Kidney (tissue), 14 donors: Measurements from ENCODE around the gene LRRC45. TPM values are rescaled to one million over a fixed set of nuclear protein-coding genes. Genes with fewer than 3 reads are reported as not detected.
A peak's percentile ranks its signal among the peaks of the same experiment; 100 is the strongest.

Experiments
- DNase-seq, 5 donors: peaks; one replicate each; pipeline ENCODE4 v3.0.0-alpha.2; 2013 to 2020
- FAIRE-seq: peaks from 2 replicates; lab custom pipeline; 2012; peaks lifted over from hg19 to GRCh38; lab: Jason Lieb, UNC
- H3K27ac ChIP-seq, 2 donors: one replicate each; pipeline ENCODE4 v1.7.0; 2013; ENCODE audit warnings: low read depth in 2 of 2, low read length in 2 of 2, inconsistent platforms in 1 of 2
- H3K27me3 ChIP-seq: one replicate; pipeline ENCODE4 v1.7.1; 2013; ENCODE audit warnings: low read length, inconsistent platforms; ENCODE audit not compliant: control insufficient read depth, insufficient read depth
- H3K36me3 ChIP-seq, 3 donors: one replicate each; pipeline versions ENCODE4 v1.7.0 to v1.7.1; 2013; ENCODE audit warnings: low read length in 3 of 3, control low read depth in 1 of 3, inconsistent platforms in 1 of 3; ENCODE audit not compliant: insufficient read depth in 3 of 3, control insufficient read depth in 2 of 3
- H3K4me1 ChIP-seq, 3 donors: one replicate each; pipeline versions ENCODE4 v1.7.0 to v1.7.1; 2013; ENCODE audit warnings: low read length in 3 of 3, inconsistent platforms in 1 of 3, low read depth in 1 of 3; ENCODE audit not compliant: control insufficient read depth in 2 of 3, insufficient read depth in 2 of 3
- H3K4me3 ChIP-seq, 3 donors: one replicate each; pipeline versions ENCODE4 v1.7.0 to v1.8.1; 2013; ENCODE audit warnings: low read length in 3 of 3, control low read depth in 1 of 3, inconsistent platforms in 1 of 3
- H3K9ac ChIP-seq, 3 donors: one replicate each; pipeline versions ENCODE4 v1.7.0 to v1.7.1; 2013; ENCODE audit warnings: low read length in 3 of 3, control low read depth in 1 of 3, inconsistent platforms in 1 of 3
- H3K9me3 ChIP-seq, 3 donors: one replicate each; pipeline versions ENCODE4 v1.7.0 to v1.7.1; 2013; ENCODE audit warnings: low read length in 3 of 3, control low read depth in 1 of 3, inconsistent platforms in 1 of 3; ENCODE audit not compliant: control insufficient read depth in 2 of 3, insufficient read depth in 1 of 3
- intact Hi-C: fragments of 100-400 bp; cut with DNase I; formaldehyde crosslinking; loops from one replicate; pipeline ENCODE4 v1.11.1; 2022
- polyA plus RNA-seq: library from polyadenylated mRNA; stranded (reverse); fragments of 350-450 nt; fragmentation: Illumina TruSeq; extraction: RNeasy Lipid Tissue Mini Kit (QIAGEN cat#74804); gene quantifications from one replicate; pipeline ENCODE4 v1.2.3, GENCODE V29; 2014; ENCODE audit warnings: low read depth, low replicate concordance; ENCODE audit not compliant: insufficient read depth
- total RNA-seq: library from RNA; stranded (reverse); fragmentation: NEBNext Ultra II Directional; extraction: Animal tissue kit (Norgen Biotek cat#: 25700); gene quantifications from one replicate; pipeline ENCODE4 v1.2.1, GENCODE V29; 2021
- TF ChIP-seq, protein P1 (sequence below): IDR thresholded peaks from 3 replicates; pipeline ENCODE4 v1.5.1; 2012; ENCODE audit warnings: mild to moderate bottlenecking, moderate library complexity, borderline replicate concordance; ENCODE audit not compliant: insufficient read depth; ENCODE audit errors: extremely low read depth
- donor health status: control.
- donor health status: control.
- donor health status: control.
- donor health status: control.
- donor health status: control.
- donor health status: DM: yes; HTN: yes; CAD: no.
- donor health status: Normal renal cell carcinoma (clear cell type).

LRRC45 gene
- total and polyA plus RNA-seq, 2 donors from 2014 or later: 9.9 TPM

DNA sequence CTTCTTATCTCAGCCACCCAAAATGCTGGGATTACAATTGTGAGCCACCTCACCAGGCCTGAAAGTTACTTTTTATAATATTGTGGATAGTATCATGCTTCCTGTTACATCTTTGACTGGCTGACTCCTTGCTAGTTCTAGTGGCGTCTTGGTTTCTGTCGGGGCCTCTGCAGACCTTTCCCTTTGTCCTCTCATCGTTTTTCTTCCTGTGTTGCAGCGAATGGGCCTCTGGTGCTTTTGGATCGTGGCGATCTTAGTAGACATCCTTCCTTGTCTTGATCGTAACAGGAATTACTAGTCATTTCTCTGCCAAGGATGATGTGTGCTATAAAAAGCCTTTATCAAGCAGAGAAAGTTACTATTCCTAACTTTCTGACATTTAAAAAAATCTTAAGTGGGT is 24.9 kb upstream of the LRRC45 start:
- Histone ChIP-seq H3K4me1 (peaks cover 0 to 6% (median 0%) of the 10 kb centered on the region in 3 donors), H3K27ac (no peak overlapping the region), H3K27me3 (no peaks in the 10 kb centered on the region), H3K9ac (no peak overlapping the region), H3K9me3 (no peaks in the 10 kb centered on the region), H3K36me3 (no peaks in the 10 kb centered on the region), H3K4me3 (no peak overlapping the region)
- intact Hi-C loops: no loop called here
- DNase-seq (no peak), FAIRE-seq (no peak)
- TF ChIP-seq, protein P1, sequence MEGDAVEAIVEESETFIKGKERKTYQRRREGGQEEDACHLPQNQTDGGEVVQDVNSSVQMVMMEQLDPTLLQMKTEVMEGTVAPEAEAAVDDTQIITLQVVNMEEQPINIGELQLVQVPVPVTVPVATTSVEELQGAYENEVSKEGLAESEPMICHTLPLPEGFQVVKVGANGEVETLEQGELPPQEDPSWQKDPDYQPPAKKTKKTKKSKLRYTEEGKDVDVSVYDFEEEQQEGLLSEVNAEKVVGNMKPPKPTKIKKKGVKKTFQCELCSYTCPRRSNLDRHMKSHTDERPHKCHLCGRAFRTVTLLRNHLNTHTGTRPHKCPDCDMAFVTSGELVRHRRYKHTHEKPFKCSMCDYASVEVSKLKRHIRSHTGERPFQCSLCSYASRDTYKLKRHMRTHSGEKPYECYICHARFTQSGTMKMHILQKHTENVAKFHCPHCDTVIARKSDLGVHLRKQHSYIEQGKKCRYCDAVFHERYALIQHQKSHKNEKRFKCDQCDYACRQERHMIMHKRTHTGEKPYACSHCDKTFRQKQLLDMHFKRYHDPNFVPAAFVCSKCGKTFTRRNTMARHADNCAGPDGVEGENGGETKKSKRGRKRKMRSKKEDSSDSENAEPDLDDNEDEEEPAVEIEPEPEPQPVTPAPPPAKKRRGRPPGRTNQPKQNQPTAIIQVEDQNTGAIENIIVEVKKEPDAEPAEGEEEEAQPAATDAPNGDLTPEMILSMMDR: no peak

DNA sequence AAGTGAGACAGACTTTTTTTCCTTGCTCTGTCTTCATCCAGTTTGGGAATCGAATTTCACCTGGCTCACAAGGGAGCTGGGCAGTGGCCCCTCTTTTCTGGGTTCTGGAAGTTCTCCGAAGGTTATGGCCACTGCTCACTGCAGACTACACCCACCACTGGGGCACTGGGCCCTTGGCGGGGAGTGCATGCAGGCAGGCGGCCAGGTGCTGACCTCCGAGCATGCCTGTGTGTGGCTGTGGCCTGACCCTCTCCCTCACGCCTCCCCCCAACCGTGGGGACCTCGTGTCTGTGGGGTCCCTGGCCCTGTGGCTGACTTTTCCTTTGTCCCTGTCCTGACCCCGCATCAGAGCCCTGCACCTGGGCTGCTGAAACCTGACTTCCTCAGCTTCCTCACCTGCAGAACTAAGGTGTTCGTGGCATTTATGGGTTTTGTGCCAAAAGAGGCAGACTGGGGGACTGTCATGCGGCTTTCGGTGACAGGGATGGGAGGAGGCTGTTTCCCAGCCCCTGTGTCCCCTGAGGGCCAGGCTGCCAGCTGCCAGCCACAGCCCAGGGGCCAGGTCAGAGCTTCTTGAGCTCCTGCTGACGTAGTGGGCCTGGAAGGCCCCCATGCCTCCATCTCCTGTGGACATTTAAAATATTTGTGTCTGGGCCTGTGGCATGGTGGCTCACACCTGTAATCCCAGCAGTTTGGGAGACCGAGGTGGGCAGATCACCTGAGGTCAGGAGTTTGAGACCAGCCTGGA is 24.2 kb upstream of the LRRC45 start:
- Histone ChIP-seq H3K9ac (no peak overlapping the region), H3K4me1 (peaks cover 0 to 9% (median 0%) of the 10 kb centered on the region in 3 donors), H3K27ac (no peak overlapping the region), H3K9me3 (no peaks in the 10 kb centered on the region), H3K4me3 (no peak overlapping the region), H3K27me3 (no peaks in the 10 kb centered on the region), H3K36me3 (no peaks in the 10 kb centered on the region)
- intact Hi-C loops: no loop called here
- no peak for FAIRE-seq
- DNase-seq: peak in 1 of 5 donors; percentile 40
- TF ChIP-seq, protein P1: no peak

DNA sequence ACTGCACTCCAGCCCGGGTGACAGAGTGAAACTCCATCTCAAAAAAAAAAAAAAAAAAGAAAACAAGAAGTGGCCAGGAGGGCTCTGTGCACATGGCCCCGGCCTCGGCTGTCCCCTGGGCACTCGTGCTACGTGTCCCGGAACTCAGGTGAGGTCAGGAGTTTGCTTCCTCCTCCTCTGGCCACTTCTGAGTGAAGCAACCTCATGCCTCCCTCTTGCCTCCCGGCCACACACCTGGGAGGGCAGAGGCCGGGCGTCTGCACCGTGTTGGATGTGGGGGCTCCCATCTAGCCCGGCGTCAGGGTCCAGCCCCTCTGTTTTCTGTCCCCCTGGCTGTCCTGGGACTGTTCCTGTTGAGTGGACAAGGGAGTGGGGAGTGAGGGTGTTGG is 23.5 kb upstream of the LRRC45 start:
- Histone ChIP-seq H3K36me3 (no peaks in the 10 kb centered on the region), H3K27ac (no peak overlapping the region), H3K4me1 (peaks cover 0 to 9% (median 0%) of the 10 kb centered on the region in 3 donors), H3K9me3 (no peaks in the 10 kb centered on the region), H3K4me3 (no peak overlapping the region), H3K9ac (no peak overlapping the region), H3K27me3 (no peaks in the 10 kb centered on the region)
- FAIRE-seq (no peak), DNase-seq (peak in 2 of 5 donors; percentile 59 to 64)
- TF ChIP-seq, protein P1: no peak
- intact Hi-C loops: no loop called here
